IPS DF 4.7 (cell line): ENCODE results near the gene MBNL3.

Experiments used
- DNase-seq: peaks from one replicate; pipeline ENCODE4 v3.0.0-alpha.2; 2013; ENCODE audit warnings: low spot score; ENCODE audit errors: extremely low read depth

The MBNL3 gene

GRCh38 chrX:132423323-132423722, 65.5 kb downstream of the MBNL3 start:
- DNase-seq = no peak

DNA sequence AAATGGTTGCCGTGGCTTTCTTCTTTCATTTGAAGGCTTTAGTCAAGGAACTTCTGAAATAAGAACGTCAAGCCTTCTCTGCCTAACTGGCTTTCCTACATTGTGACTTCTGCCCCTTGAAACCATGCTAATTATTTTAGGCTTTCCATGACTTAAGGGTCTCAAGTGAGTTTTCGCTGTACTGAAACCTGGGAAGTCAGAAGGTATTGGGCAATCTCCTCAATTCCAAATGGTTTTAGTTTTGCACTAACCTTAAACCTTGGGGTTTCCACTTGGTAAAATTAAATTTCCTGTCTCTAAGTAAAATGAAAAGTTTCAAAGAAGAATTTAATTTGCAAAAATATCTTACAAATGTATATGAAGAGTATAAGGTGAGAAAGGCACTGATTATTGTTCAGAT, 73.8 kb downstream of the MBNL3 start:
- DNase-seq = no peak

- DNase-seq = no peak
Measured at GRCh38 chrX:132414404-132414803, 74.4 kb downstream of the MBNL3 start.

DNA sequence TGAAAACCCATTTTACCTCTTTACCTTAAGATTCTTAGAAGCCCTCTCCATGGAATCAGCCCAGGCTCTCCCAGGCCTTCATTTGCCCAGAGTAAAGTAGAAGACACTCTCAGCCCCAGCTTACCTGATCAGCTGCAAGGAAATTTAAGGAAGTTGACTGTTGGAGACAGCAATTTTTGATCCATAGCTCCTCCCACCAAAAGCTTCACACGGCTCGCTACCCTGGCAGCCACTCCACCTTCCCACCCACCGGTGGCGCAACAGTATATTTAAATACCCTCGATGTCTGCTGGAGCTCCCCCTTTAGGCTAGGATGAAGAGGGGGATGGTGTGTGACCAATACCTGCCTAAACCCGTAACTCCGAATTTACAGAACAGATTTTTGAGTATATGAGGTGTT, 75.4 kb downstream of the MBNL3 start:
- no peak for DNase-seq

DNA sequence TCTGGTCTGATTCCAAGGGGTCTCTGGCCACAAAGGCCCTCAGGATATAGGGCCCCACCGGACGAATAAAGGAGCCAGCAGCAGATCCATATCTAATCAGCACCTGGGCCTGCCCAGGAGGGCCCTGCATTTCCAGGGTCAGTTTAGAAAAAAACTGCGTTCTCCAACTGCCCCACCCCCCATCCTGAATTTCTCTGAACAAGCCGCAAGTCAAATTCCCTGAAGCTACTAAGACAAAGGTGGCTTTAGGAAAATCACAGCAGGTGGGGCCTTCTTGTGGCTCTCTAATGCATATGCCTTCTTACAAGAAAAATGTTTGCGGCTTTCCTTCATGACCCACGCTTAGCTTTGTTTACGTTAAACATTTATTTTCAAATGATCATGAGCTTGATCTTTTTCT, 76.6 kb downstream of the MBNL3 start:
- DNase-seq = peak; percentile 36

- no peak for DNase-seq
Measured at GRCh38 chrX:132411310-132411977, 77.4 kb downstream of the MBNL3 start.

GRCh38 chrX:132409780-132410556, 78.9 kb downstream of the MBNL3 start:
- no peak for DNase-seq

DNA sequence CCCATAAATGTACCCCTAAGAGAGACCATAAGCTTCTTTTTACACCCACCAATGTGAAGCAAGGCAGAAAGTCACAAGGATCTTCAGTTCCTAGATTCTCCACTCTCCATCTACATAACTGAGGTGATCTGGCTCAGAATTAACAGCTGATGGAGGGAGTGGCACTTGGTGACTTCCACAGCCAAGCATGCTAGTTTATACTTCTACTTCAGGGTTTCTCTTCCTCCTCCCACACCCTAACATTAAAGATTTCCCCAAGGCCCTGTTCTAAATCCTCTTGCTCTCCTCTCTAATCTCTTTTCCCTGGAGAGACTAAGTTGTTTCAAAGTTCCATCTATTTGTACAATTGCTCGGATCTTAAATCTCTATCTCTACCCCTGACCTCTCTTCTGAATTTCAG, 81.1 kb downstream of the MBNL3 start:
- no peak for DNase-seq

DNA sequence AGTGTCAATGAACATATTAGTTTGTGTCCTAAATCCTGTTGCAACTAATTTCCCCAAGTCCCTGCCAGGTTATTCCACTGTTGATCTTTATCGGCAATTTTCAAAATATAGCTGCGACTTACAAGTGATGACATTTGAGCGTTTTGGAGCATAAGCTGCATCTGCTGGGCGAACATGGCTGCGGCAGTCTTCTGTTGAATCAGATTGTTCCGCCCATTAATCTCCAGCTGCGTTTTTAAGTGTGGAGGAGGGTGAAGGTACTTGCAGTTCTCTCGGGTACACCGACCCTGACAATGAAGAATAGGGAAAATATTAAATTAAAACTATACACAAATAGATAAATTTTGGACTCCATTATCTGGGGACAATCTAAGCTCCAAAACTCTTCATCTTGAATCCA, 82.7 kb downstream of the MBNL3 start:
- DNase-seq = no peak

DNA sequence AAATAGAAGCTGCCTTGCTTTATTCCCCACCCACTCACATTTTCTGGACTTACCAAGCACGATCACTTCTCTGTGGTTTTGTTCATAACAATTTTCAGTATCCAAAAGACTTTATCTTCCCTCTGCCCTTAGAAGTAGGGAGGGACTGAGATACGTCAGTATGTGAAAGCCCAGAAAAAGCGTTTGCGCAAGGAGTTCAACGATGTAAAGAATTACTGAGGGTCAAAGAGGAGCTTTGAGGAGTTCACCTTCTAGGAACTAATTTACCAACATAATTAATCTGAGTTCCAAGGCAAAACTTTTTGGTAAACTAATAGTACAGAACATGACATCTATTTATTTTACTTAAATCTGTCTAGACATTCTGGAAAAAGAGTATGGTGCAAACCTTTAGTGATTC, 84.6 kb downstream of the MBNL3 start:
- no peak for DNase-seq

GRCh38 chrX:132401935-132402334, 86.9 kb downstream of the MBNL3 start:
- no peak for DNase-seq

DNA sequence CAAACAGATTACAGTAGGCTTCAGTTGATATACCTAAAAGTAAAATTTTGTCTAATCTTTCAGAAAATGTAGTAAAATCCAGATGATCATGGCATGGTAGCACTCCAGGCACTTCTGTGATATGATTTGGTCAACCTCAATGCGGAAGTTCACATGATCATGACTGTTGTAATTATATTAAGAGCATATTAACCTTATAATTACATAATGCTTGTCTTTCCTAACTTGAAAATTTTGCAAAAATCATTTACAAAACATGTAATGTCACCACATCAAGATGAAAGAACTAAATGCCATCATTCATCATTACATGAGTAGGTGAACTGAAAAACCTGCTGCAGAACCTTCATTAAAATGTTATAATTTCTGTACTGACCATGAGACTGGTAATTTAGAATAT, 88.1 kb downstream of the MBNL3 start:
- DNase-seq = no peak

- no peak for DNase-seq
Measured at GRCh38 chrX:132395645-132396044, 93.2 kb downstream of the MBNL3 start.

DNA sequence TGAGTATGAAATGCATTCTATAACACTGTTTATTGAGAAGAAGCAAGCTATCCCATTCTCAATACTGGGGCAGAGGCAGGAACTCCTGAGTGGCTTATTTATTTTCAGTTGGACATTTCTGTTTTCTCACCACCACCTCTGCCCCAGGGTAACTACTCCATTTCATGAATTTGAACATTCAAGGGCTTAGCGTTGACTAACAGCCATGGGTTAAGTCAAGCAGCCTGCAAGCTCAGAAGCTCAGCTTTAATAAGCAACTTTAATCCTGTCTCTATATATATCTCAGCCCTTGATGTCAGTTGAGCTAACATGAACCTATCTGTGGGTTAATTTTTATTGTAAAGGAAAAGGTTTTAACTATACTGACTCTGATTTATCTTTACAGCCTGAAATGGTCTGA, 93.8 kb downstream of the MBNL3 start:
- no peak for DNase-seq

GRCh38 chrX:132394591-132394990, 94.2 kb downstream of the MBNL3 start:
- no peak for DNase-seq

DNA sequence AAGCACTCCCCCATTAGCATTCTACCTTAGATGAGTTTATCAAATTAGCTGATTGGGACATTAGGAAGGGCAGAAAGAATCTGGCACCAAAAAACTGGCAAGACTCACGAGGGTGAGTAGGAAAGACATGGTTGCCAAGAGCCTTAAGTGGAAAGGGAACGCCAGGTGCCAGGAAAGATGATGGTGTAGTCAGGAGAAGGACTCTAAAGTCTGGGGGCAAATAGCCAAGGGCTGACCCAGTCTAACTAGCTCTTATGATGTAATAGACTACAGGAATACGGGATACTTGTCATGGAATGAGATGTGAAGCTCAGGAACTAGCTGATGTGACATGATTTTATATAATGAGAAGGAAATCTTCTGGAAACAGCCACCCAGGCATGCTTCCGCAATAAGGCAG, 94.8 kb downstream of the MBNL3 start:
- no peak for DNase-seq

DNA sequence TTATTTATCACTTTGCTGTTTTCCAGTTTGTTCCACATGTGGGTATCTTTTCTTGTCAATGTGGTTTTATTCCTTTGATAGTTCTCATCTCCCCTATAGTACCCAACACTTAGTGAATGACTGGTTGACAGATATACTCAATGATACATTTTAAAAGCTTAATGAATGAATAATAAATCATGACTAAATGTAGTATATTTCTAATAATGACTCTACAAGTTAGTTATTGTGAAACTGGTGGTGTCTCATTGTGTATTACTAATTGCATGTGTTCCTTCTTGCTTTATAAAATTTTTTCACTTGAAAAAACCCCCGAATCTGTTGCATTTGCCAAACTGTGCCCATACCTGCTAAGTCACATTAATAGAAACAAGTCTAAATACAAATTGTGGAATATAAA, 95.4 kb downstream of the MBNL3 start:
- DNase-seq = no peak

GRCh38 chrX:132393085-132393484, 95.8 kb downstream of the MBNL3 start:
- DNase-seq = no peak

GRCh38 chrX:132390792-132391191, 98.0 kb downstream of the MBNL3 start:
- DNase-seq = no peak

DNA sequence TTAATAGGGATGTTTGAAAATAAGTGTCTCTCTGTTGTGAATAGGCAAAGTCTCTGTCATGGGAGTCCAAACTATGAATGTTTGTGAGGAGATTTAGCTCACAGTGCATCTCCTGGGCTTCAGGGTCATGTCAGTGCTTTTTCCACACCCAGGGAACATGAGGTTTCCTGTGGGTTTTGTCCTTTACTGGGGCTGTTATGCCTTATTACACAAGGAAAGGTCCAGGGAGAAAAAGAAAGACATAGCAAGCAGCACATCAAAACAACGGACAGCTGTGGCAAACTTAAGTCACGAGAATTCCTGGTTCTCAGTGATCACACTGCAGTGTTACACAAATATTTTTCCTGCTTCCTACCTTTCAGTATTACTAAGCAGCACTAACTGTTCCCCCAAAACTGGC, 99.4 kb downstream of the MBNL3 start:
- DNase-seq = no peak

DNA sequence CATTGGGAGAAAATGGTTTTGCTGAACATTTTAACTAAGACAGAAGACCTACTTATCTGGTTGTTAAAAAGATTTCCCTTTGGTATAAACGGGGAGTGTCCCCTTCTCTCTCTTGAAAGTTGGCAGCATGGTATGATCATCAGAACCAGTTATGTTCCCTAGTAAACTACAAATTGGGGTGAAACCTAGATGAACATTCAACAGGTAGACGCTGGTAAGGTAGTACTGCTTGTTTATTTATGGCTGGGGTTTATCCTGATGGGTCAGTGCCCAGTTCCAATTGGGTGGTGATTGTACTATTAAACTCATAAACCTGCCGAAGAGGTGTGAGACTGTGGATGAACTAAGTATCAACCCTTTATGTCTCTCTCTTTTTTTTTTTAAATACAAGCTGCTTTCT, 100.5 kb downstream of the MBNL3 start:
- DNase-seq = no peak

GRCh38 chrX:132384301-132384700, 104.5 kb downstream of the MBNL3 start:
- DNase-seq = no peak

- no peak for DNase-seq
Measured at GRCh38 chrX:132382068-132382467, 106.8 kb downstream of the MBNL3 start.
